B cell (primary cell): ENCODE measurements around the gene PSMB5. TPM values are rescaled to one million over a fixed set of nuclear protein-coding genes. Genes with fewer than 3 reads are reported as not detected.

ENCODE experiments used
- ATAC-seq: fragments of 200-7000 bp; cut with Tn5 transposase; one replicate; pipeline ENCODE4 v1.10.0; 2021; ENCODE audit warnings: low read depth, mild to moderate bottlenecking, moderate number of reproducible peaks, moderate library complexity
- CTCF ChIA-PET: fragments of 350-600 bp; sonication (Branson Sonifier 250); formaldehyde crosslinking; loops from one replicate; lab custom pipeline; 2021; ENCODE audit warnings: antibody characterized with exemption, inconsistent platforms; lab: Charles Lee
- POLR2A ChIA-PET: fragments of 350-600 bp; sonication (Branson Sonifier 250); formaldehyde crosslinking; loops from one replicate; lab custom pipeline; 2021; ENCODE audit warnings: antibody characterized with exemption; lab: Charles Lee
- DNase-seq: peaks from one replicate; pipeline ENCODE4 v3.0.0; 2013
- H2AFZ ChIP-seq: 2 replicates; pipeline ENCODE4 v1.6.1; 2012; ENCODE audit warnings: mild to moderate bottlenecking, low read depth, low read length; ENCODE audit not compliant: insufficient read depth, poor library complexity, severe bottlenecking
- H3K27ac ChIP-seq, 2 donors: 1 replicate in 1 of 2; 2 replicates in 1 of 2; pipeline ENCODE4 v1.5.1; 2012 to 2013; ENCODE audit warnings: low read length in 2 of 2, mild to moderate bottlenecking in 2 of 2, moderate library complexity in 1 of 2
- H3K27me3 ChIP-seq, 4 experiments: fragments of 200-600 bp in 1 of 4; sonication (generic) in 1 of 4; replicated peaks in 1 of 4; 1 replicate in 2 of 4; 2 replicates in 2 of 4; pipeline versions ENCODE4 v1.6.1 to v1.7.0; 2013 to 2016; ENCODE audit warnings: low read length in 3 of 4, mild to moderate bottlenecking in 2 of 4, mixed read lengths in 1 of 4, moderate library complexity in 1 of 4; ENCODE audit not compliant: insufficient read depth in 4 of 4, control insufficient read depth in 3 of 4; ENCODE audit errors: control extremely low read depth in 1 of 4
- H3K36me3 ChIP-seq, 2 experiments: replicated peaks in 1 of 2; 1 replicate in 1 of 2; 2 replicates in 1 of 2; pipeline versions ENCODE4 v1.6.1 to v1.7.1; 2013; ENCODE audit warnings: low read length in 1 of 2; ENCODE audit not compliant: insufficient read depth in 2 of 2, control insufficient read depth in 1 of 2; ENCODE audit errors: control extremely low read depth in 1 of 2, extremely low read depth in 1 of 2
- H3K4me1 ChIP-seq, 2 donors: fragments of 200-600 bp in 1 of 2; sonication (generic) in 1 of 2; 1 replicate in 1 of 2; 2 replicates in 1 of 2; pipeline versions ENCODE4 v1.5.1 to v1.6.1; 2013 to 2017; ENCODE audit warnings: low read length in 2 of 2; ENCODE audit not compliant: control insufficient read depth in 2 of 2, insufficient read depth in 2 of 2
- H3K4me2 ChIP-seq: replicated peaks from 2 replicates; pipeline ENCODE3; 2012; ENCODE audit warnings: mild to moderate bottlenecking, low read depth, low read length; ENCODE audit not compliant: poor library complexity, severe bottlenecking
- H3K4me3 ChIP-seq, 5 experiments: fragments of 200-600 bp in 1 of 5; sonication (generic) in 1 of 5; 1 replicate in 3 of 5; 2 replicates in 2 of 5; pipeline versions ENCODE4 v1.5.1 to v1.7.0; 2011 to 2016; ENCODE audit warnings: low read length in 4 of 5, mild to moderate bottlenecking in 4 of 5, low read depth in 2 of 5, control low read depth in 1 of 5, moderate library complexity in 1 of 5; ENCODE audit not compliant: insufficient read depth in 1 of 5; ENCODE audit errors: control extremely low read depth in 1 of 5, extremely low read depth in 1 of 5
- H3K79me2 ChIP-seq: fragments of 200-600 bp; sonication (generic); one replicate; pipeline ENCODE4 v1.6.0; 2016; ENCODE audit warnings: low read length; ENCODE audit not compliant: control insufficient read depth, insufficient read depth
- H3K9ac ChIP-seq: fragments of 200-600 bp; sonication (generic); 2 replicates; pipeline ENCODE4 v1.6.1; 2017; ENCODE audit warnings: mild to moderate bottlenecking, low read length, moderate library complexity
- H3K9me3 ChIP-seq, 3 donors: one replicate each; pipeline versions ENCODE4 v1.6.1 to v1.7.1; 2013; ENCODE audit warnings: low read length in 2 of 3; ENCODE audit not compliant: control insufficient read depth in 2 of 3, insufficient read depth in 1 of 3; ENCODE audit errors: control extremely low read depth in 1 of 3
- H4K20me1 ChIP-seq: 2 replicates; pipeline ENCODE4 v1.6.0; 2012; ENCODE audit warnings: mild to moderate bottlenecking, low read length; ENCODE audit not compliant: insufficient read depth, control insufficient read depth, poor library complexity, severe bottlenecking
- H3K27ac Mint-ChIP-seq: one replicate; pipeline ENCODE4 v1.8.0; 2021; ENCODE audit warnings: mixed read lengths
- H3K27me3 Mint-ChIP-seq: one replicate; pipeline ENCODE4 v1.8.0; 2021; ENCODE audit warnings: mixed read lengths
- H3K4me1 Mint-ChIP-seq: one replicate; pipeline ENCODE4 v1.8.0; 2021; ENCODE audit warnings: mixed read lengths
- H3K4me3 Mint-ChIP-seq: one replicate; pipeline ENCODE4 v1.8.0; 2021; ENCODE audit warnings: mixed read lengths
- H3K9me3 Mint-ChIP-seq: one replicate; pipeline ENCODE4 v1.8.0; 2022; ENCODE audit warnings: mixed read lengths; ENCODE audit not compliant: insufficient read depth
- EZH2 ChIP-seq: IDR thresholded peaks from 2 replicates; pipeline ENCODE4 v1.6.1; 2012; ENCODE audit warnings: borderline replicate concordance, low read depth, mild to moderate bottlenecking, moderate library complexity, low read length; ENCODE audit not compliant: insufficient read depth, poor library complexity, severe bottlenecking
- WGBS: methylation state at CpG from one replicate; pipeline ENCODE4 v1.1.5; 2013; ENCODE audit warnings: missing lambda C conversion rate; ENCODE audit not compliant: insufficient coverage; 5-methylcytosine and 5-hydroxymethylcytosine counted together
- intact Hi-C: fragments of 100-400 bp; cut with micrococcal nuclease; formaldehyde crosslinking; loops from one replicate; pipeline ENCODE4 v1.10.0; 2022
- polyA plus RNA-seq: library from polyadenylated mRNA; depleted of rRNA; stranded (reverse); fragments of >200 nt; gene quantifications from 2 replicates; pipeline ENCODE4 v1.2.3, GENCODE V29; 2012
- total RNA-seq, 2 donors: library from RNA; stranded (reverse); fragments of 120-200 nt in 1 of 2; gene quantifications; 1 replicate in 1 of 2; 2 replicates in 1 of 2; pipeline versions ENCODE4 v1.2.3 to v1.2.4, GENCODE V29; 2013 to 2022
- TF ChIP-seq, protein P1 (sequence below): fragments of 200-600 bp; IDR thresholded peaks from one replicate; pipeline ENCODE4 v1.8.0; 2022; ENCODE audit warnings: antibody characterized with exemption, mild to moderate bottlenecking

Gene PSMB5
- total and polyA plus RNA-seq, 2 donors (not counting 1 experiment from before 2014, with no cell fraction given) = 16.5 to 29.0 TPM

DNA sequence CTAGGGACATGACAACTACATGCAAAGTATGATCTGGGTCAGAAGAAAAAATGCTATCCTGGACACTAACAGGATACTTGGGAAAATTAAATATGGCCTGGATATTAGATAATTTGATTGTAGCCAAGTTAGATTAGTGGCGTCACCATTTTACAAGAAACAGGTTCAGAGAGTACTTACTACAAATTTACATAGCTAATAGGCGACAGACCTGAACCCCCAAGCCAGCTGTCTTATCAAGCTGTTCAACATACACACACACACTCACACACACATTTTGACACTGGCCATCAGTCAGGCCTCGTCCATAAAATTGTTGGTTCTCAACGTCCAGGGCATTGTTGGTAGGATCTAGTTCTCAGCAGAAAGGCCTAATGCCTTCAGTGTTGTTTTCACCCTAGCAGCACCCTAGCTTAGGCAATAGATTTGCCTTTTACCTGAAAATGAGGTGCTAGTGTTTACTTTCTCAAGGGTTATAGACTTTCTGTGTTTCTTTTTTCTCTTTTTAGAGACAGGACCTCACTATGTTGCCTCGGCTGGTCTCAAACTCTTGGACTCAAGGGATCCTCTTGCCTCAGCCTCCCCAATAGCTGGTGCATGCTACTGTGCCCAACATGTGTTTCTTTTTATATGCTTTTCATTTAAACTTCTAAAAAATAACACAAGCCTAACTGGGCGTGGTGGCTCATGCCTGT is 21.5 kb downstream of the PSMB5 start:
- intact Hi-C loops = no loop called here
- no peak overlapping the region for H3K4me3 ChIP-seq
- H3K27ac ChIP-seq = no peak overlapping the region
- no peaks in the 10 kb centered on the region for H3K9me3 Mint-ChIP-seq
- no peak for DNase-seq
- no peak overlapping the region for H3K4me3 Mint-ChIP-seq
- H3K27me3 ChIP-seq = no peaks in the 10 kb centered on the region
- TF ChIP-seq, protein P1, sequence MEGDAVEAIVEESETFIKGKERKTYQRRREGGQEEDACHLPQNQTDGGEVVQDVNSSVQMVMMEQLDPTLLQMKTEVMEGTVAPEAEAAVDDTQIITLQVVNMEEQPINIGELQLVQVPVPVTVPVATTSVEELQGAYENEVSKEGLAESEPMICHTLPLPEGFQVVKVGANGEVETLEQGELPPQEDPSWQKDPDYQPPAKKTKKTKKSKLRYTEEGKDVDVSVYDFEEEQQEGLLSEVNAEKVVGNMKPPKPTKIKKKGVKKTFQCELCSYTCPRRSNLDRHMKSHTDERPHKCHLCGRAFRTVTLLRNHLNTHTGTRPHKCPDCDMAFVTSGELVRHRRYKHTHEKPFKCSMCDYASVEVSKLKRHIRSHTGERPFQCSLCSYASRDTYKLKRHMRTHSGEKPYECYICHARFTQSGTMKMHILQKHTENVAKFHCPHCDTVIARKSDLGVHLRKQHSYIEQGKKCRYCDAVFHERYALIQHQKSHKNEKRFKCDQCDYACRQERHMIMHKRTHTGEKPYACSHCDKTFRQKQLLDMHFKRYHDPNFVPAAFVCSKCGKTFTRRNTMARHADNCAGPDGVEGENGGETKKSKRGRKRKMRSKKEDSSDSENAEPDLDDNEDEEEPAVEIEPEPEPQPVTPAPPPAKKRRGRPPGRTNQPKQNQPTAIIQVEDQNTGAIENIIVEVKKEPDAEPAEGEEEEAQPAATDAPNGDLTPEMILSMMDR = no peak
- no peak for TF ChIP-seq EZH2
- no peak for ATAC-seq
- WGBS = 93% methylated on average over 4 of the region's 6 CpGs
- H3K79me2 ChIP-seq = no peaks in the 10 kb centered on the region
- no peaks in the 10 kb centered on the region for H3K9me3 ChIP-seq
- ChIA-PET POLR2A (interaction anchor here (0.6 kb wide), 1 partner anchor 11 kb away, joined by 12 read pairs; no protein-coding TSS in a partner anchor), CTCF (interaction anchor here (0.9 to 3.6 kb wide), 7 partner anchors 9 to 56 kb away, joined by 3 to 12 read pairs (median 4); partner anchors contain the start of genes AJUBA and CDH24)
- no peak overlapping the region for H2AFZ ChIP-seq
- no peak overlapping the region for H3K9ac ChIP-seq
- peaks cover 10 to 18% of the 10 kb centered on the region in 2 donors for H3K4me1 ChIP-seq
- no peaks in the 10 kb centered on the region for H3K27me3 Mint-ChIP-seq
- no peaks in the 10 kb centered on the region for H4K20me1 ChIP-seq
- peaks cover 21% of the 10 kb centered on the region for H3K4me1 Mint-ChIP-seq
- no peaks in the 10 kb centered on the region for H3K36me3 ChIP-seq
- no peak overlapping the region for H3K4me2 ChIP-seq
- no peak overlapping the region for H3K27ac Mint-ChIP-seq
